ENCODE results near the gene POU4F3.
"Not testable (repeated sequence)": the region's sequence is repeated elsewhere in the genome, so short reads cannot be mapped to it uniquely, and the experiment has no call there.

Gene POU4F3, protein sequence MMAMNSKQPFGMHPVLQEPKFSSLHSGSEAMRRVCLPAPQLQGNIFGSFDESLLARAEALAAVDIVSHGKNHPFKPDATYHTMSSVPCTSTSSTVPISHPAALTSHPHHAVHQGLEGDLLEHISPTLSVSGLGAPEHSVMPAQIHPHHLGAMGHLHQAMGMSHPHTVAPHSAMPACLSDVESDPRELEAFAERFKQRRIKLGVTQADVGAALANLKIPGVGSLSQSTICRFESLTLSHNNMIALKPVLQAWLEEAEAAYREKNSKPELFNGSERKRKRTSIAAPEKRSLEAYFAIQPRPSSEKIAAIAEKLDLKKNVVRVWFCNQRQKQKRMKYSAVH

DNA sequence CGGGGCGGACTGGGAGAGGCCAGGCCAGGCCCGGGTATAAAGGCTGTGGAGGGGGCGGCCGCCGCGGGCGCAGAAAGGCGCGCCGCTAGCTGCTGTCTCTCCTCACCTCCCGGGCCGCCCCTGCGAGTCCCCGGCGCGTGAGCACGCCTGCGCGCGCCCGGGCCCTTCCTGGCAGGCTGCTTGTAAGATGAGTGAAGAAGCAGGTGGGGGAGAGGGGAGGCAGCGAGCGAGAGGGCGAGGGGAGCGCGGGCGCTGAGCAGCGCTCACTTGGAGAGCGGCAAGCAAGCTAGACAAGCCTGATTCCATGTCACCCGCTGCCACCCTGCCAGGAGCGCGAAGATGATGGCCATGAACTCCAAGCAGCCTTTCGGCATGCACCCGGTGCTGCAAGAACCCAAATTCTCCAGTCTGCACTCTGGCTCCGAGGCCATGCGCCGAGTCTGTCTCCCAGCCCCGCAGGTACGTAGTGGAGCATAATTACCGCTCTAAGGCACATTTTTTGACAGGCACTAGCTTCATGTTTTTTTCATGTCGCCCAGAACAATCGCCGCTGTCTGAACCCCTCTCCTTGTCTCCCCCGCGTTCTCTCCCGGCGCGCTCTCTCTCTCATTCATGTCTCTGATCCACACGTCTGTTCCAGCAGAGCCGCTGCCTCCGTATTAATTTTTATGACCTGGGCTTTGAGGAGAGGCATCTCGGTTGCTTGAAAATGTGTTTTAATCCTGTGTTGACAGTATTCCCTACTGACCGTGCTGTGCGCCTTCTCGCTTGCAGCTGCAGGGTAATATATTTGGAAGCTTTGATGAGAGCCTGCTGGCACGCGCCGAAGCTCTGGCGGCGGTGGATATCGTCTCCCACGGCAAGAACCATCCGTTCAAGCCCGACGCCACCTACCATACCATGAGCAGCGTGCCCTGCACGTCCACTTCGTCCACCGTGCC, at the start of gene POU4F3:
Gene POU4F3 (plus strand): TSS at position 66 of the 941 bp plus-strand sequence. CDS start 274 bp downstream, at position 340.
- Histone ChIP-seq H2AFZ (ENCODE audit: low read length, unreplicated experiment) (no peak within 1 kb of the TSS), H3K27me3 (ENCODE audit: insufficient read depth, low read length) (peaks cover 99% of the 10 kb centered on the region), H3K4me3 (ENCODE audit: low read depth, low read length) (no peak within 1 kb of the TSS)

DNA sequence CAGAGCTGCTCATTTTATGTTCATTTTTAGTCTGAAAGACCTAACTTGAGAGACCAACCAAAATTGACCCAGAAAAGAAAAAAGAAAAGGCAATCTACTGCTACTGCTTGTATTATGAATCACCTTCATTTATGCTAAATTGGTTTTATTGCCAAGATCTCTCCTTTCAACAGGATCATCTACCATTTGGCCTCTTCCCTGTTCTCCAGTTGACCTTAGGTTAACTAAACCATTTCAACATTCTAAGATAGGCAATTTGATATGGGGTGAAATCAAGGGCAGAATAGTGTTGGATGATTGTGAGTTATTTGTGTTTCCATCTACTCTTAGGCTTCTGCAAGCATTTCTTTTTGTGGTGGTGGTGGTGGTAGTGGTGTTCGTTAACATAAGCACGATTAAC, 48.3 kb upstream of the POU4F3 start:
- Histone ChIP-seq H3K4me3 (ENCODE audit: low read depth, low read length) (no peak overlapping the region), H3K4me1 (ENCODE audit: control insufficient read depth, insufficient read depth, low read length, unreplicated experiment) (peaks cover 6% of the 10 kb centered on the region), H3K79me2 (ENCODE audit: control insufficient read depth, insufficient read depth, low read length, unreplicated experiment) (no peaks in the 10 kb centered on the region), H3K27me3 (ENCODE audit: insufficient read depth, low read length) (no peaks in the 10 kb centered on the region), H3K36me3 (ENCODE audit: insufficient read depth, low read length) (peaks cover 7% of the 10 kb centered on the region; the same call in 1 of the 2 replicates), H2AFZ (ENCODE audit: low read length, unreplicated experiment) (no peak overlapping the region), H3K27ac (ENCODE audit: low read depth, low read length) (no peak overlapping the region)

More for the DNA sequence above, at the start of gene POU4F3:
- Histone ChIP-seq H3K4me1 (ENCODE audit: control insufficient read depth, insufficient read depth, low read length, unreplicated experiment) (no peaks in the 10 kb centered on the region), H3K27ac (ENCODE audit: low read depth, low read length) (no peak within 1 kb of the TSS), H3K79me2 (ENCODE audit: control insufficient read depth, insufficient read depth, low read length, unreplicated experiment) (no peaks in the 10 kb centered on the region), H3K36me3 (ENCODE audit: insufficient read depth, low read length) (no peaks in the 10 kb centered on the region)

DNA sequence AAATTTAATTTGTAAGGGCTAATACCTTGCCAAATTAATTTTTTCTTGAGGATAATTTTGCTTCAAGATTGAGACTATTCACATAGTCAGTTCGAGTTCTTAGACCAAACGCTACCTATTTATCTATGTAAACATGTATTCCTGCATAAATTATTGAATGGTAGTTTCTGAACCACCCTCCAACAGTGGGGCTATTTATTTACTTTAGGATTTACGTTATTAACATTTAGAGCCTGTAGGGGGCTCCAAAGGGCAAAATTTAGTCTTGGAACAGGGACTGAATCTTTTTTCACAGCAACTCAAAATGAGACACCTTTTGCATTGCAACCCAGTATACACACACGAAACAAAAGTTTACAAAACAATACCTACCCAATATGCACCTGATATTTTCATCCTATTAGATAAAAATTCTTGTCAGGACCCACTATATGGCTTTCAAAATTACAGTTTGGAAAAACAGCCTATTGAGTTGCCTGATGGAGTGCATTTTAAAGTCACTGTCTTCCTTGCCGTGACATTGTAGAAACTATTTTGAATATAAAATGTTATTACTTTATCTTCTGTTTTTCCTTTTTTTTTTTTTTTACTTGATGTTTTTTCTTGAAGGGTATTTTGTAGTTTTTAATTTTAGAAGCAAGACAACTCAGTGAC, 47.1 kb upstream of the POU4F3 start:
- Histone ChIP-seq H3K79me2 (ENCODE audit: control insufficient read depth, insufficient read depth, low read length, unreplicated experiment) (no peaks in the 10 kb centered on the region), H3K4me1 (ENCODE audit: control insufficient read depth, insufficient read depth, low read length, unreplicated experiment) (peaks cover 6% of the 10 kb centered on the region), H2AFZ (ENCODE audit: low read length, unreplicated experiment) (no peak overlapping the region), H3K4me3 (ENCODE audit: low read depth, low read length) (no peak overlapping the region), H3K27ac (ENCODE audit: low read depth, low read length) (no peak overlapping the region), H3K36me3 (ENCODE audit: insufficient read depth, low read length) (0 out of 2 replicates have a peak, but pooled peaks cover 2% of the 10 kb centered on the region), H3K27me3 (ENCODE audit: insufficient read depth, low read length) (no peaks in the 10 kb centered on the region)

DNA sequence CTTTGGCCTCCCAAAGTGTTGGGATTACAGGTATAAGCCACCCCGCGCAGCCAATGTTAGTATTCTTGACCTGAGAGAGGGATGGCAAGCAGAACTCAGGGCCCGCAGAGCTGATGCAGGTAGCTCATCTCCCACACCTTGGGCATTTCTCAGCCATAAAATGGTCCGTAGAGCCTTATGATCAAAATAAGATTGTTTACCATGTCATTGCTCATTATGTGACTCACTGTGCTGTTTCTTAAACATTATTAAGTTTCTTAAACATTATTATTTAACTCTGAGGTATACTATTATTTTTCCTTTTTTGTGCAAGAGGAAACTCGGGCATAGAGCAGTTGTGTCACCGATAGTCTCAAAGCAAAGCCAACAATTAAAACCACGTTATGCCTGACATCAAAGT, 42.4 kb upstream of the POU4F3 start:
- Histone ChIP-seq H3K36me3 (ENCODE audit: insufficient read depth, low read length) (no peaks in the 10 kb centered on the region), H3K4me3 (ENCODE audit: low read depth, low read length) (no peak overlapping the region), H3K27ac (ENCODE audit: low read depth, low read length) (no peak overlapping the region), H3K79me2 (ENCODE audit: control insufficient read depth, insufficient read depth, low read length, unreplicated experiment) (no peaks in the 10 kb centered on the region), H2AFZ (ENCODE audit: low read length, unreplicated experiment) (no peak overlapping the region), H3K4me1 (ENCODE audit: control insufficient read depth, insufficient read depth, low read length, unreplicated experiment) (no peaks in the 10 kb centered on the region), H3K27me3 (ENCODE audit: insufficient read depth, low read length) (peaks cover 10% of the 10 kb centered on the region)

DNA sequence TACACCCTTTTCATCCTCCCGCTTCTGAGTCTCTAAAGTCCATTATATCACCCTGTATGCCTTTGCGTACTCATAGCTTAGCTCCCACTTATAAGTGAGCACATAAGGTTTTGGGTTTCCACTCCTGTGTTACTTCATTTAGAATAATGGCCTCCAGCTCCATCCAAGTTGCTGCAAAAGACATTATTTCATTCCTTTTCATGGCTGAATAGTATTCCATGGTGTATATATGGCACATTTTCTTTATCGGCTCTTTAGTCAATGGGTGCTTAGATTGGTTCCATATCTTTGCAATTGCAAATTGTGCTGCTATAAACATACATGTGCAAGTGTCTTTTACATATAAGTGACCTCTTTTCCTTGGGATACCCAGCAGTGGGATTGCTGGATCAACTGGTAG, 39.7 kb upstream of the POU4F3 start:
- H3K4me1 ChIP-seq (ENCODE audit: control insufficient read depth, insufficient read depth, low read length, unreplicated experiment); H3K27ac ChIP-seq (ENCODE audit: low read depth, low read length); H2AFZ ChIP-seq (ENCODE audit: low read length, unreplicated experiment); H3K36me3 ChIP-seq (ENCODE audit: insufficient read depth, low read length); H3K4me3 ChIP-seq (ENCODE audit: low read depth, low read length); H3K79me2 ChIP-seq (ENCODE audit: control insufficient read depth, insufficient read depth, low read length, unreplicated experiment): not testable (repeated sequence)
- peaks cover 30% of the 10 kb centered on the region for H3K27me3 ChIP-seq (ENCODE audit: insufficient read depth, low read length)

DNA sequence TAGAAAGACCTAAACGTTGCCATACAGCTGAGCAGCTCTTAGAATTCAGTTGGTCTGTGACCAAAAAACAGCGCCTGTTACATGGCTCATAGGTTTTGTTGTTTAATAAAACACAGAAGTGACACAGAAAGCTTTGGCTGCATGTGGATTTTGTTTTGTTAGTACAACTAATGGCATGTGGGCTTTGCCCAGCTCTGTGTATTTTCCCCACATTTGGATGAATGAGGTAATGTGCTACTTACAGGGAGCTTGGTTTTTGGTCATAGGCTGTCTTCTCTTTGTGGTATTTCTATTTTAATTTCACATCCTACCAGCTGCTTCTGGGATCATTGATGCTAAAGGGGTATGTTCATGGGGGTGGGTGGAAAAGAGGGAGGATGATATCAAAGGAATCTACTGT, 37.0 kb upstream of the POU4F3 start:
- H3K4me1 ChIP-seq (ENCODE audit: control insufficient read depth, insufficient read depth, low read length, unreplicated experiment), result no peaks in the 10 kb centered on the region
- peaks cover 51% of the 10 kb centered on the region for H3K27me3 ChIP-seq (ENCODE audit: insufficient read depth, low read length)
- no peak overlapping the region for H3K4me3 ChIP-seq (ENCODE audit: low read depth, low read length)
- H3K27ac ChIP-seq (ENCODE audit: low read depth, low read length), result no peak overlapping the region
- H3K36me3 ChIP-seq (ENCODE audit: insufficient read depth, low read length), result no peaks in the 10 kb centered on the region
- H2AFZ ChIP-seq (ENCODE audit: low read length, unreplicated experiment), result no peak overlapping the region
- no peaks in the 10 kb centered on the region for H3K79me2 ChIP-seq (ENCODE audit: control insufficient read depth, insufficient read depth, low read length, unreplicated experiment)

DNA sequence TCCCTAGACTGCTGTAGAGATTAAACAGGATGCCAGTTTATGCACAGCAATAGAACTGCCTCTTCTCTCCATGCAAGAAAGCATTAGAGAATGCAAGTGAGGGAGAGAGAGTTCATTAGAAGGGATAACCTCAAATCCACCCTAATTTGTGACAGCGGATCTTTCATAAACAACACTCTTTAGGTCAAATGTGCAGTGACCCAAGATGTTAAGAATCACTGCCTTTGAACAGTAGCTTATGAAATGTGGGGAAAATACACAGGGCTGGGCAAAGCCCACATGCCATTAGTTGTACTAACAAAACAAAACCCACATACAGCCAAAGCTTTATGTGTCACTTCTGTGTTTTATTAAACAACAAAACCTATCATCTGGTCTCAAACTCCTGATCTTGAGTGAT, 36.2 kb upstream of the POU4F3 start:
- peaks cover 55% of the 10 kb centered on the region for H3K27me3 ChIP-seq (ENCODE audit: insufficient read depth, low read length)
- no peaks in the 10 kb centered on the region for H3K4me1 ChIP-seq (ENCODE audit: control insufficient read depth, insufficient read depth, low read length, unreplicated experiment)
- no peaks in the 10 kb centered on the region for H3K36me3 ChIP-seq (ENCODE audit: insufficient read depth, low read length)
- H3K79me2 ChIP-seq (ENCODE audit: control insufficient read depth, insufficient read depth, low read length, unreplicated experiment), result no peaks in the 10 kb centered on the region
- H3K27ac ChIP-seq (ENCODE audit: low read depth, low read length), result no peak overlapping the region
- H3K4me3 ChIP-seq (ENCODE audit: low read depth, low read length), result no peak overlapping the region
- no peak overlapping the region for H2AFZ ChIP-seq (ENCODE audit: low read length, unreplicated experiment)

DNA sequence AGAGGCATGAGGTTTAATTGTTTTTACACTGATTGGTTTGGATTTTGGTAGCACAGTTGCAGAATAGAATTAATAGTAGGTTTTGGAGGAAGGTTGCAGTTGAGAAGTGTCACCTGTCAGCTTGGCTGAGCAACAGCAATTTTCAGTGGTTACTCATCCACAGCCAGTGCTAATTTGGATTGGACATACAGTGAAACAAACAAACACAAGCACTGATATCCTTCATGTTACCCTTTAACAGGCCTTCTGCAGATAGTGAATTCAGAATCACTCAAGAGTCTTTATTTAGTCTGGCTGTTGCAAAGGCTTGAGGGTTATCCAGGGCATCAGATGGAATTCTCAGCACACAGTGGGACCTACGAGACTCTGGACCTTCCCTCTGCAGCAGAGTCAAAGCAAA, 31.8 kb upstream of the POU4F3 start:
- no peak overlapping the region for H3K27ac ChIP-seq (ENCODE audit: low read depth, low read length)
- H3K4me1 ChIP-seq (ENCODE audit: control insufficient read depth, insufficient read depth, low read length, unreplicated experiment), result no peaks in the 10 kb centered on the region
- no peaks in the 10 kb centered on the region for H3K36me3 ChIP-seq (ENCODE audit: insufficient read depth, low read length)
- H3K27me3 ChIP-seq (ENCODE audit: insufficient read depth, low read length), result peaks cover 67% of the 10 kb centered on the region
- H2AFZ ChIP-seq (ENCODE audit: low read length, unreplicated experiment), result no peak overlapping the region
- no peaks in the 10 kb centered on the region for H3K79me2 ChIP-seq (ENCODE audit: control insufficient read depth, insufficient read depth, low read length, unreplicated experiment)
- H3K4me3 ChIP-seq (ENCODE audit: low read depth, low read length), result no peak overlapping the region

DNA sequence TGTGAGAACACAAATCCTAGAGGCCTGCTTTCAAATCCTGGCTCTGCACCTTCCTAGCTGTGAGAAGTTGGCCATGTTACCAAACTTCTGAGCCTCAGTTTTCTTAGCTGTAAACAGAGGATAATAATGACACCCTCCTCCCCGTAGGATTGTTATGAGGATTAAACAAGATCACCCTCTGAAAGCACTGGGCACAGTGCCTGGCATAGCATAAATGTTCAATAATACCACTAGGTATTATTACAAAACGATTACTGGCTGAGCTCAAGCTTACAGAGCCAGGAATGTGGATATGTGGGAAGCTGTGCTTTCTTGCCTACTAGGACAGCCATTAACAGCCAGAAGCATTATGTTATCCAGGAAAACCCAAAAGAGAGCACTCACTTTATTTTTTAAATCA, 30.8 kb upstream of the POU4F3 start:
- no peaks in the 10 kb centered on the region for H3K4me1 ChIP-seq (ENCODE audit: control insufficient read depth, insufficient read depth, low read length, unreplicated experiment)
- H3K36me3 ChIP-seq (ENCODE audit: insufficient read depth, low read length), result no peaks in the 10 kb centered on the region
- peaks cover 60% of the 10 kb centered on the region for H3K27me3 ChIP-seq (ENCODE audit: insufficient read depth, low read length)
- H3K4me3 ChIP-seq (ENCODE audit: low read depth, low read length), result no peak overlapping the region
- no peaks in the 10 kb centered on the region for H3K79me2 ChIP-seq (ENCODE audit: control insufficient read depth, insufficient read depth, low read length, unreplicated experiment)
- no peak overlapping the region for H2AFZ ChIP-seq (ENCODE audit: low read length, unreplicated experiment)
- no peak overlapping the region for H3K27ac ChIP-seq (ENCODE audit: low read depth, low read length)

DNA sequence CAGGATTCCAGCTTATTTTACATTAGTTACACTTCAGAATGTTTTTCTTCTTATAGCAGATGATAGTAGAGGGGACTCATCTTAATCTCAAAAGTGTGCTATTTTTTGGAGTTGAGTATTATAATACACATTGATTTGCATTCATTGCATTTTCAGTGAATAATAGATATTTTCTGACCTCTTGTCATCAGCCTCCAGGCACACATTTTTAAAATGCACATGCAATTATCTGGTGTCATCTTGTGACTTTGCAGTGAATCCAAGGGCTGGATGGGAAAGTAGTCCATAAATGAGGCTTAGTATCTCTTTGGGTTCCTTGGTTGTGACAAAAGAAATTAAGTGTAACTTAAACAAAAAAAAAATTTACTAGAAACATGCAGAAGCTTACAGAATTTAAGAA, 28.1 kb upstream of the POU4F3 start:
- Histone ChIP-seq H3K36me3 (ENCODE audit: insufficient read depth, low read length) (no peaks in the 10 kb centered on the region), H3K4me3 (ENCODE audit: low read depth, low read length) (no peak overlapping the region), H3K27ac (ENCODE audit: low read depth, low read length) (no peak overlapping the region), H2AFZ (ENCODE audit: low read length, unreplicated experiment) (no peak overlapping the region), H3K79me2 (ENCODE audit: control insufficient read depth, insufficient read depth, low read length, unreplicated experiment) (no peaks in the 10 kb centered on the region), H3K27me3 (ENCODE audit: insufficient read depth, low read length) (peaks cover 56% of the 10 kb centered on the region), H3K4me1 (ENCODE audit: control insufficient read depth, insufficient read depth, low read length, unreplicated experiment) (no peaks in the 10 kb centered on the region)

All from ACC112 (cell line).